ENCODE data around the gene TEKT3. TPM values are rescaled to one million over a fixed set of nuclear protein-coding genes. Genes with fewer than 3 reads are reported as not detected.

The TEKT3 gene
- total and polyA plus RNA-seq, 2 of the 4 experiments (the other 2 are of a cell fraction) = 0.15 TPM; not detected in 1

DNA sequence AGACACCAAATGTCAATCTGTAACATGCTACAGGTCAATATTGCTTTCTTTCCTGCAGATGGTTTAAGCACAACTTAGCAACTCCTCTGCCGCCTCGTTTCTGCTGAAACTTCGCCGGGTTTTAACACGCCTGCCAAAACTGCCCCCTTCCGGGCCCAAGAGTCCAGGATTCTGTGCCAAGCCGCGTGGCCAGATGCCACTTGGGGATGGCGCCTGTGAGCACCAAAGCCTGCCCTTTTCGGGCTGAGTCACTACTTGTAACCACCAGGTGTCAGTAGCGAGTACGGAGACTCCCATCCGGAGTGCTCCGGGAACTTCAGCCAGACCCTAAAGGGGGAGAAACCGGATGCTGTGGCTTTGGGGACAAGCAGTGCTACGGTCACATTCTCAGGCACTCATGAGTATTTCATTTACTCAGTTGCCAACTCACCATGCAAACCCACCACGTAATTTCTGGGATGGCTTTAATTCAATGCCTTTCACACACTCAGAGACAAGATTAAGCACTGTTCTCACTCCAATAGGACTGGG, 84.1 kb downstream of the TEKT3 start:
- Histone ChIP-seq H3K14ac (replicated peaks; ENCODE audit: low read depth, low read length) (no peak overlapping the region), H3K27ac (ENCODE audit: insufficient read depth, low read length) (no peak overlapping the region), H3K27me3 (ENCODE audit: control insufficient read depth, insufficient read depth, low read length) (no peaks in the 10 kb centered on the region), H3K4me3 (ENCODE audit: insufficient read depth, low read depth, low read length) (no peak overlapping the region), H3K9ac (ENCODE audit: low read depth, low read length) (peak overlapping the region; percentile 38; the same call in 1 of the 2 replicates), H3K9me1 (ENCODE audit: insufficient read depth, low read length) (peaks cover 22% of the 10 kb centered on the region; the same call in 1 of the 2 replicates), H3K23ac (ENCODE audit: low read depth, low read length) (peak overlapping the region; percentile 8; the same call in 1 of the 2 replicates), H3K18ac (ENCODE audit: low read depth, low read length) (no peak overlapping the region), H3K9me3 (ENCODE audit: control insufficient read depth, insufficient read depth, low read length) (no peaks in the 10 kb centered on the region), H4K8ac (ENCODE audit: low read depth in 2 of 2, low read length in 2 of 2) (peak overlapping the region; percentile 4 to 38; a peak in 2 of 4 replicates), H4K5ac (ENCODE audit: low read depth, low read length) (no peak overlapping the region), H4K20me1 (ENCODE audit: insufficient read depth, low read length) (peaks cover 56% of the 10 kb centered on the region), H3K79me1 (ENCODE audit: low read depth in 1 of 2, low read length in 2 of 2) (peaks cover 26 to 71% of the 10 kb centered on the region in 2 experiments), H4K91ac (ENCODE audit: insufficient read depth, low read depth, low read length) (no peak overlapping the region), H2BK120ac (ENCODE audit: low read depth, low read length) (0 out of 2 replicates have a peak overlapping the region, but pooled peaks have one; percentile 22), H3K56ac (ENCODE audit: extremely low read depth, insufficient read depth, low read length) (no peak overlapping the region), H2BK15ac (ENCODE audit: low read depth, low read length) (peak overlapping the region; percentile 5; the same call in 1 of the 3 replicates), H2BK5ac (ENCODE audit: low read depth, low read length, poor library complexity, severe bottlenecking) (no peak overlapping the region), H3K36me3 (ENCODE audit: control insufficient read depth, insufficient read depth, low read length) (peaks cover 60% of the 10 kb centered on the region), H3K4me2 (ENCODE audit: low read depth, low read length) (peak overlapping the region; percentile 69), H3K4ac (ENCODE audit: low read depth, low read length) (no peak overlapping the region), H3K4me1 (ENCODE audit: control insufficient read depth, insufficient read depth, low read length) (peaks cover 13% of the 10 kb centered on the region), H2AK5ac (ENCODE audit: low read depth, low read length) (peak overlapping the region; percentile 3; the same call in 1 of the 2 replicates), H2AK9ac (replicated peaks; ENCODE audit: low read depth, low read length, poor library complexity) (no peak overlapping the region), H2BK20ac (ENCODE audit: low read depth, low read length) (no peak overlapping the region), H2AFZ (replicated peaks; ENCODE audit: low read length, poor library complexity) (peak overlapping the region; percentile 69)
- in situ Hi-C loops (cut with MboI; ENCODE audit: low sequenced_read_pairs) (loop anchor here (5.0 to 25.0 kb wide), 3 partner anchors 245 to 705 kb away; no protein-coding TSS in a partner anchor), dilution Hi-C loops (cut with HindIII; ENCODE audit: low sequenced_read_pairs, unreplicated experiment) (no loop called here), intact Hi-C loops (cut with micrococcal nuclease) (loop anchor here (5.0 kb wide), 1 partner anchor 395 kb away; no protein-coding TSS in a partner anchor)
- POLR2A ChIA-PET (ENCODE audit: unreplicated experiment) = no interaction called here
- peak; percentile 72 for DNase-seq
- no TSS peak for BruUV-seq (replicated peaks)
- ATAC-seq (ENCODE audit: low read depth) = peak; percentile 37
- CTCF ChIA-PET = interaction anchor here (0.6 to 1.9 kb wide), 9 partner anchors 9 to 253 kb away, joined by 3 to 9 read pairs (median 4); no protein-coding TSS in a partner anchor
- 0% methylated on average over 7 of the region's 17 CpGs; no CpG with 5 or more reads in 1 of the 2 experiments for WGBS, 2 experiments (ENCODE audit: extremely low coverage in 2 of 2, insufficient read length in 1 of 2)
- TF ChIP-seq RFX5 (IDR thresholded peaks at IDR 0.05; ENCODE audit: low read depth, low read length) (no peak), MAZ (IDR thresholded peaks at IDR 0.05; ENCODE audit: borderline replicate concordance, low read depth, low read length) (peak; percentile 13; the same call in 1 of the 2 replicates), RAD21 (IDR thresholded peaks at IDR 0.05; ENCODE audit: low read length) (peak; percentile 71), NFE2L2 (IDR thresholded peaks at IDR 0.05; ENCODE audit: low read depth, low read length) (no peak), RCOR1 (IDR thresholded peaks at IDR 0.05; ENCODE audit: insufficient replicate concordance, low read length) (no peak), MAFK (IDR thresholded peaks at IDR 0.05; ENCODE audit: low read depth, low read length) (no peak), SMC3 (IDR thresholded peaks at IDR 0.05; ENCODE audit: low read depth, low read length) (peak; percentile 83), FOS (IDR thresholded peaks at IDR 0.05; ENCODE audit: low read depth, low read length) (no peak), CEBPB (IDR thresholded peaks at IDR 0.05; ENCODE audit: low read depth, low read length) (no peak), POLR2A (IDR thresholded peaks at IDR 0.05; ENCODE audit: low read depth, low read length) (no peak), MXI1 (IDR thresholded peaks at IDR 0.05; ENCODE audit: borderline replicate concordance, low read depth, low read length) (0 out of 2 replicates have a peak, but pooled peaks have one; percentile 46)
- TF ChIP-seq, protein P1, sequence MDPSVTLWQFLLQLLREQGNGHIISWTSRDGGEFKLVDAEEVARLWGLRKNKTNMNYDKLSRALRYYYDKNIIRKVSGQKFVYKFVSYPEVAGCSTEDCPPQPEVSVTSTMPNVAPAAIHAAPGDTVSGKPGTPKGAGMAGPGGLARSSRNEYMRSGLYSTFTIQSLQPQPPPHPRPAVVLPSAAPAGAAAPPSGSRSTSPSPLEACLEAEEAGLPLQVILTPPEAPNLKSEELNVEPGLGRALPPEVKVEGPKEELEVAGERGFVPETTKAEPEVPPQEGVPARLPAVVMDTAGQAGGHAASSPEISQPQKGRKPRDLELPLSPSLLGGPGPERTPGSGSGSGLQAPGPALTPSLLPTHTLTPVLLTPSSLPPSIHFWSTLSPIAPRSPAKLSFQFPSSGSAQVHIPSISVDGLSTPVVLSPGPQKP (IDR thresholded peaks at IDR 0.05; ENCODE audit: borderline replicate concordance, low read depth, low read length) = no peak
- TF ChIP-seq, protein P2, sequence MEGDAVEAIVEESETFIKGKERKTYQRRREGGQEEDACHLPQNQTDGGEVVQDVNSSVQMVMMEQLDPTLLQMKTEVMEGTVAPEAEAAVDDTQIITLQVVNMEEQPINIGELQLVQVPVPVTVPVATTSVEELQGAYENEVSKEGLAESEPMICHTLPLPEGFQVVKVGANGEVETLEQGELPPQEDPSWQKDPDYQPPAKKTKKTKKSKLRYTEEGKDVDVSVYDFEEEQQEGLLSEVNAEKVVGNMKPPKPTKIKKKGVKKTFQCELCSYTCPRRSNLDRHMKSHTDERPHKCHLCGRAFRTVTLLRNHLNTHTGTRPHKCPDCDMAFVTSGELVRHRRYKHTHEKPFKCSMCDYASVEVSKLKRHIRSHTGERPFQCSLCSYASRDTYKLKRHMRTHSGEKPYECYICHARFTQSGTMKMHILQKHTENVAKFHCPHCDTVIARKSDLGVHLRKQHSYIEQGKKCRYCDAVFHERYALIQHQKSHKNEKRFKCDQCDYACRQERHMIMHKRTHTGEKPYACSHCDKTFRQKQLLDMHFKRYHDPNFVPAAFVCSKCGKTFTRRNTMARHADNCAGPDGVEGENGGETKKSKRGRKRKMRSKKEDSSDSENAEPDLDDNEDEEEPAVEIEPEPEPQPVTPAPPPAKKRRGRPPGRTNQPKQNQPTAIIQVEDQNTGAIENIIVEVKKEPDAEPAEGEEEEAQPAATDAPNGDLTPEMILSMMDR (conservative IDR thresholded peaks at IDR 0.05; ENCODE audit: low read depth, low read length) = peak; percentile 84
- TF ChIP-seq, protein P3, sequence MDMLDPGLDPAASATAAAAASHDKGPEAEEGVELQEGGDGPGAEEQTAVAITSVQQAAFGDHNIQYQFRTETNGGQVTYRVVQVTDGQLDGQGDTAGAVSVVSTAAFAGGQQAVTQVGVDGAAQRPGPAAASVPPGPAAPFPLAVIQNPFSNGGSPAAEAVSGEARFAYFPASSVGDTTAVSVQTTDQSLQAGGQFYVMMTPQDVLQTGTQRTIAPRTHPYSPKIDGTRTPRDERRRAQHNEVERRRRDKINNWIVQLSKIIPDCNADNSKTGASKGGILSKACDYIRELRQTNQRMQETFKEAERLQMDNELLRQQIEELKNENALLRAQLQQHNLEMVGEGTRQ (IDR thresholded peaks at IDR 0.05; ENCODE audit: low read depth, low read length) = no peak
